Measurements from ENCODE around the gene OTOP3. TPM values are rescaled to one million over a fixed set of nuclear protein-coding genes. Genes with fewer than 3 reads are reported as not detected.
A peak's percentile ranks its signal among the peaks of the same experiment; 100 is the strongest.

The OTOP3 gene
- total and polyA plus RNA-seq, 10 donors: not detected

- TF ChIP-seq POLR2AphosphoS5 (IDR thresholded peaks at IDR 0.05) (no peak), CTCF (IDR thresholded peaks at IDR 0.05 in 8 of 11, conservative IDR thresholded peaks at IDR 0.05 in 3 of 11) (no peak), POLR2A (IDR thresholded peaks at IDR 0.05) (no peak)
- Histone ChIP-seq H3K27me3 (replicated peaks in 1 of 7) (peaks cover 2 to 90% (median 28%) of the 10 kb centered on the region in 7 donors), H3K36me3 (no peaks in the 10 kb centered on the region), H3K27ac (no peak overlapping the region), H3K9me3 (no peaks in the 10 kb centered on the region), H3K4me3 (no peak overlapping the region), H3K4me1 (peaks cover 0 to 4% (median 2%) of the 10 kb centered on the region in 6 donors)
- WGBS, 5 donors: 89 to 97% (median 92%) methylated on average over 19 to 24 of the region's 24 CpGs
- no peak for DNase-seq
- intact Hi-C loops (cut with DNase I; ENCODE audit: low total_unique reads): loop anchor here (10.0 kb wide), 1 partner anchor 136 kb away; no protein-coding TSS in a partner anchor
These were observed 5.1 kb upstream of the OTOP3 start for GRCh38 chr17:74930535-74931036.

- Histone ChIP-seq H3K9me3 (no peaks in the 10 kb centered on the region), H3K27ac (no peak overlapping the region), H3K4me1 (peaks cover 6 to 13% (median 10%) of the 10 kb centered on the region in 6 donors), H3K27me3 (replicated peaks in 1 of 7) (peaks cover 3 to 91% (median 38%) of the 10 kb centered on the region in 7 donors), H3K36me3 (no peaks in the 10 kb centered on the region), H3K4me3 (no peak overlapping the region)
- 68 to 82% (median 77%) methylated on average over 3 of the region's 3 CpGs for WGBS, 5 donors
- no peak for DNase-seq
- TF ChIP-seq POLR2AphosphoS5 (IDR thresholded peaks at IDR 0.05) (no peak), POLR2A (IDR thresholded peaks at IDR 0.05) (no peak), CTCF (IDR thresholded peaks at IDR 0.05 in 8 of 11, conservative IDR thresholded peaks at IDR 0.05 in 3 of 11) (no peak)
- intact Hi-C loops (cut with DNase I; ENCODE audit: low total_unique reads): loop anchor here (10.0 kb wide), 1 partner anchor 140 kb away; no protein-coding TSS in a partner anchor
These were observed 650 bp upstream of the OTOP3 start for GRCh38 chr17:74935048-74935447.

GRCh38 chr17:74936470-74936799, 737 bp downstream of the OTOP3 start:
- H3K36me3 ChIP-seq: no peaks in the 10 kb centered on the region
- H3K4me1 ChIP-seq: peaks cover 6 to 13% (median 10%) of the 10 kb centered on the region in 6 donors
- no peak overlapping the region for H3K27ac ChIP-seq
- no peaks in the 10 kb centered on the region for H3K9me3 ChIP-seq
- intact Hi-C loops (cut with DNase I; ENCODE audit: low total_unique reads): loop anchor here (10.0 kb wide), 1 partner anchor 142 kb away; no protein-coding TSS in a partner anchor
- DNase-seq: no peak
- H3K4me3 ChIP-seq: peak overlapping the region in 1 of 8 donors; percentile 21
- peaks cover 3 to 89% (median 40%) of the 10 kb centered on the region in 7 donors for H3K27me3 ChIP-seq (replicated peaks in 1 of 7)
- no peak for TF ChIP-seq POLR2AphosphoS5 (IDR thresholded peaks at IDR 0.05)
- no peak for TF ChIP-seq POLR2A (IDR thresholded peaks at IDR 0.05)
- no peak for TF ChIP-seq CTCF (IDR thresholded peaks at IDR 0.05 in 8 of 11, conservative IDR thresholded peaks at IDR 0.05 in 3 of 11)
- WGBS, 5 donors: 16 to 31% (median 20%) methylated on average over 7 to 12 of the region's 12 CpGs

GRCh38 chr17:74937064-74938051, 1.7 kb downstream of the OTOP3 start:
- intact Hi-C loops (cut with DNase I; ENCODE audit: low total_unique reads): loop anchor here (10.0 kb wide), 1 partner anchor 143 kb away; no protein-coding TSS in a partner anchor

More at GRCh38 chr17:74937064-74938051, 1.7 kb downstream of the OTOP3 start:
- no peaks in the 10 kb centered on the region for H3K36me3 ChIP-seq
- no peak overlapping the region for H3K27ac ChIP-seq
- peaks cover 6 to 13% (median 10%) of the 10 kb centered on the region in 6 donors for H3K4me1 ChIP-seq
- no peaks in the 10 kb centered on the region for H3K9me3 ChIP-seq
- H3K27me3 ChIP-seq (replicated peaks in 1 of 7): peaks cover 3 to 89% (median 40%) of the 10 kb centered on the region in 7 donors
- no peak for TF ChIP-seq CTCF (IDR thresholded peaks at IDR 0.05 in 8 of 11, conservative IDR thresholded peaks at IDR 0.05 in 3 of 11)
- no peak for TF ChIP-seq POLR2A (IDR thresholded peaks at IDR 0.05)
- TF ChIP-seq POLR2AphosphoS5 (IDR thresholded peaks at IDR 0.05): no peak
- DNase-seq: no peak
- H3K4me3 ChIP-seq: no peak overlapping the region
- 54 to 60% (median 59%) methylated on average over 11 of the region's 11 CpGs for WGBS, 5 donors
